Peyer's patch (tissue), 4 donors: ENCODE results near the gene HNRNPA3. TPM values are rescaled to one million over a fixed set of nuclear protein-coding genes. Genes with fewer than 3 reads are reported as not detected.
"Not testable (repeated sequence)": the region's sequence is repeated elsewhere in the genome, so short reads cannot be mapped to it uniquely, and the experiment has no call there.

Experiments used
- DNase-seq, 3 donors: peaks; one replicate each; pipeline ENCODE4 v3.0.0-alpha.2; 2017 to 2019
- H3K27ac ChIP-seq, 4 donors: fragments of 200-600 bp; sonication (generic); one replicate each; pipeline ENCODE4 v1.5.1; 2016 to 2019
- H3K27me3 ChIP-seq, 2 donors: fragments of 200-600 bp; sonication (generic); one replicate each; pipeline ENCODE4 v1.5.1; 2019
- H3K36me3 ChIP-seq, 3 donors: fragments of 200-600 bp; sonication (generic); one replicate each; pipeline ENCODE4 v1.5.1; 2016 to 2019
- H3K4me1 ChIP-seq, 4 donors: fragments of 200-600 bp; sonication (generic); one replicate each; pipeline ENCODE4 v1.5.1; 2016 to 2019
- H3K4me3 ChIP-seq, 4 donors: fragments of 200-600 bp; sonication (generic); 1 replicate in 3 of 4; 2 replicates in 1 of 4; pipeline ENCODE4 v1.5.1; 2016 to 2019; ENCODE audit warnings: mild to moderate bottlenecking in 1 of 4
- H3K9me3 ChIP-seq, 4 donors: fragments of 200-600 bp; sonication (generic); one replicate each; pipeline ENCODE4 v1.5.1; 2016 to 2019; ENCODE audit warnings: mild to moderate bottlenecking in 1 of 4
- POLR2A ChIP-seq, 2 donors: fragments of 450-650 bp; IDR thresholded peaks; one replicate each; pipeline ENCODE4 v1.5.1; 2017; ENCODE audit warnings: antibody characterized with exemption in 2 of 2, mild to moderate bottlenecking in 2 of 2, moderate library complexity in 2 of 2
- total RNA-seq, 4 donors: library from RNA; depleted of rRNA; stranded (reverse); fragments of >200 nt; gene quantifications; one replicate each; pipeline ENCODE4 v1.1.0, GENCODE V29; 2016
- TF ChIP-seq, protein P1 (sequence below), 6 experiments: fragments of 450-650 bp in 4 of 6; fragments of 200-600 bp in 2 of 6; sonication (generic) in 1 of 6; IDR thresholded peaks; one replicate each; pipeline ENCODE4 v1.5.1; 2017 to 2019; ENCODE audit warnings: antibody characterized with exemption in 6 of 6, mild to moderate bottlenecking in 3 of 6, moderate library complexity in 1 of 6

Gene HNRNPA3
- total RNA-seq, 4 donors from 2014 or later, result 40.8 to 112 (median 60.5) TPM

DNA sequence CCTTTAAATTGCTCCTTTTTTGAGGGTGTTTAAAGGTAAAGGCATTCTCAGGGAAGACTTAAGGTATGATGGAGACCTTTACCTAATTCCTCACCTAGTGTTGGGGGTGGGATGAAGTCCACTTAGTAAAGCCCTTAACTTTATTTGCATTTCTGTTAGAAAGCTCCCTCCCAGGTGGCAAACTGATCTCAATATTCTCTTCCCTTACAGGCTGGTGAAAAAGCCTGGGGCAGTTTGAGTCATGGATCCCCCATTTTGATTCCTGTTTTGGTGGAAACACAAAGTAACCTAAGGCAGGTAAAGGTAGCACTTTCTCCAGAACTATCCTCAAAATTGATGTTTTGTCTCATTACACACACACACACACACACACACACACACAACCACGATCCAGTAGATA, 33.8 kb upstream of the HNRNPA3 start:
- no peak for TF ChIP-seq POLR2A (IDR thresholded peaks at IDR 0.05)
- TF ChIP-seq, protein P1, sequence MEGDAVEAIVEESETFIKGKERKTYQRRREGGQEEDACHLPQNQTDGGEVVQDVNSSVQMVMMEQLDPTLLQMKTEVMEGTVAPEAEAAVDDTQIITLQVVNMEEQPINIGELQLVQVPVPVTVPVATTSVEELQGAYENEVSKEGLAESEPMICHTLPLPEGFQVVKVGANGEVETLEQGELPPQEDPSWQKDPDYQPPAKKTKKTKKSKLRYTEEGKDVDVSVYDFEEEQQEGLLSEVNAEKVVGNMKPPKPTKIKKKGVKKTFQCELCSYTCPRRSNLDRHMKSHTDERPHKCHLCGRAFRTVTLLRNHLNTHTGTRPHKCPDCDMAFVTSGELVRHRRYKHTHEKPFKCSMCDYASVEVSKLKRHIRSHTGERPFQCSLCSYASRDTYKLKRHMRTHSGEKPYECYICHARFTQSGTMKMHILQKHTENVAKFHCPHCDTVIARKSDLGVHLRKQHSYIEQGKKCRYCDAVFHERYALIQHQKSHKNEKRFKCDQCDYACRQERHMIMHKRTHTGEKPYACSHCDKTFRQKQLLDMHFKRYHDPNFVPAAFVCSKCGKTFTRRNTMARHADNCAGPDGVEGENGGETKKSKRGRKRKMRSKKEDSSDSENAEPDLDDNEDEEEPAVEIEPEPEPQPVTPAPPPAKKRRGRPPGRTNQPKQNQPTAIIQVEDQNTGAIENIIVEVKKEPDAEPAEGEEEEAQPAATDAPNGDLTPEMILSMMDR (IDR thresholded peaks at IDR 0.05), result no peak
- DNase-seq, result no peak
- H3K4me1 ChIP-seq, result peaks cover 0 to 4% (median 0%) of the 10 kb centered on the region in 4 donors
- H3K27me3 ChIP-seq, result no peaks in the 10 kb centered on the region
- H3K27ac ChIP-seq, result no peak overlapping the region
- H3K36me3 ChIP-seq, result no peaks in the 10 kb centered on the region
- no peak overlapping the region for H3K4me3 ChIP-seq
- no peaks in the 10 kb centered on the region for H3K9me3 ChIP-seq

DNA sequence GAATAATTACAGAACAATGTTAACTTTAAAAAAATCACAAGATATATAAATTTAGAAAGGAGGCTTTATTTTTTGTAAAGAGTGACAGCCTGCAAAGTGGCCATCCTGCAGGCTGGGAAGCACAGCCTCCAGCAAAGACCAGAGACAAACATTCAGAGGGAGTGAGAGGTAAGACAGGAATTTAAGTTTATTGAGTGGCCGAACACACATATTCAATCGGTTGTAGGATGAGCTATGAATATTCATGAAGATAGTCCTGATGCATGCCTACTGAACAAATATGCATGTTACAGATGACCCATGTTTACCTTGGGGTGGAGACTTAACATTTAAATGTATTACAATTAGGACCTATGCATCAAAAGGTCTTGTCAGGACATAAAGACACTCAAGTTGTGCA, 33.4 kb upstream of the HNRNPA3 start:
- no peak for DNase-seq
- H3K9me3 ChIP-seq, result no peaks in the 10 kb centered on the region
- H3K4me1 ChIP-seq, result peaks cover 0 to 4% (median 0%) of the 10 kb centered on the region in 4 donors
- H3K27me3 ChIP-seq, result no peaks in the 10 kb centered on the region
- H3K4me3 ChIP-seq, result no peak overlapping the region
- no peaks in the 10 kb centered on the region for H3K36me3 ChIP-seq
- no peak overlapping the region for H3K27ac ChIP-seq
- TF ChIP-seq, protein P1 (IDR thresholded peaks at IDR 0.05), result no peak

DNA sequence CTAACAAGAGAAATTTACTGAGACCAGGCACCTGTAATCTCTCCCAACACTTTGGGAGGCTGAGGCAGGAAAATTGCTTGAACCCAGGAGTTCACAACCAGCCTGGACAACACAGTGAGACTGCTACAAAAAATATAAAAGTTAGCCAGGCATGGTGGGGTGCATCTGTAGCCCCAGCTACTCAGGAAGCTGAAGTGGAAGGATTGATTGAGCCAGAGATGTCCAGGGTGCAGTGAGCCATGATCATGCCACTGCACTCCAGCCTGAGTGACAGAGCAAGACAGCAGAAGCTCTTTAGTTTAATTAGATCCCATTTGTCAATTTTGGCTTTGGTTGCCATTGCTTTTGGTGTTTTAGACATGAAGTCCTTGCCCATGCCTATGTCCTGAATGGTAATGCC, 32.9 kb upstream of the HNRNPA3 start:
- H3K27ac ChIP-seq, DNase-seq, H3K4me1 ChIP-seq, H3K36me3 ChIP-seq, H3K27me3 ChIP-seq, H3K9me3 ChIP-seq, H3K4me3 ChIP-seq: not testable (repeated sequence)

DNA sequence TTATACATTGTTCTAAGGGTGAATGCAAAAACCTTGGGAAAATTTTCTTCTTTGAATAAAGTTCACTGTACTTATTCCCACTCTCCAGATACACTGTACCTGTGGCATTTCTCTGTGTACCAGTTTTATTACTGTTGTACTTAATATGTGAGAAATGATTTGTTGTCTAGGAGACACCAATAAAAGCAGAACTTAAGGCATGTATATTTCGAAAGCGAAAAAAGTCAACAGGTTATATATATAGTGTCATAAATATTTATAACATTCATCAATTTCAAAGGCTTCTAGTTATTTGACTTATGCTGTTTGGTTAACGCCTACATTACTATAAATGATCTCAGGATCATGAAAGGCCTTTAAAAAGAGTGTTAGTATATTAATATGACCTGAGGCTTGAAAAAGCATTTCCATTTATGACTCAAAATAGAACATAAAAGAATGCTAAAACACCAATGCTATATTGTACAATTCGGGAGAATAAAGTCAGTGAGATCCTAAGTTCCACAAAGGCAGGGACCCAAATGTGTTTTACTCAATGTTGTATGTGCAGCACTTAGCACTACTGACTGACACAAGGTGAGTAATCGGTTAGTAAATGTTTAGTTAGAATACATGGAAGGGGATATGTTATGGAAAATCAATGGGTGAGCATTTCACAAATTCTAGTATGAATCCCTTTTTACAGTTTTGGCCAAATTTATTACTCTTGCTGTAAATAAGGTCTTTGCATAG, 32.2 kb upstream of the HNRNPA3 start:
- DNase-seq, result no peak
- no peaks in the 10 kb centered on the region for H3K36me3 ChIP-seq
- TF ChIP-seq, protein P1 (IDR thresholded peaks at IDR 0.05), result no peak
- TF ChIP-seq POLR2A (IDR thresholded peaks at IDR 0.05), result no peak

DNA sequence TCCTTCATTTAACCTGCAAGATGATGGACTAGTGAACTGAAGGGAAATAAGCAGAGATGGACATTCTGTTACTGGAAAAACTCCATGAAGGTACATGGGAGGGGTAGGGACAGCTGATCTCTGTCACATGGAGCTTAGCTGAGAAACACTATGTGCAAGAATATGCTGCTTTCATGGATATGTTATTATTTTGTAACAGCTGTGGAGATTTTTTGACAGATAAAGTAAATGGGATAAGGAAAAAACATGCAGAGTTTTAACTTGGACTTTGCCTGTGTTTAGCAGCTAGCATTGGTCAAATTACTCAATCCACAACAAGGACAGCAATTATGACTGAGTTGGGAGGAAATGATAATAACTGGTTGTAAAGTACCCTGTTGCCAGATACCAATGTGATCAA, 28.7 kb upstream of the HNRNPA3 start:
- H3K9me3 ChIP-seq, result no peaks in the 10 kb centered on the region
- no peaks in the 10 kb centered on the region for H3K36me3 ChIP-seq
- H3K27me3 ChIP-seq, result no peaks in the 10 kb centered on the region
- peak overlapping the region in 1 of 4 donors; percentile 32 for H3K27ac ChIP-seq
- H3K4me1 ChIP-seq, result peaks cover 0 to 4% (median 0%) of the 10 kb centered on the region in 4 donors
- DNase-seq, result no peak
- no peak overlapping the region for H3K4me3 ChIP-seq
- TF ChIP-seq, protein P1 (IDR thresholded peaks at IDR 0.05), result no peak
- no peak for TF ChIP-seq POLR2A (IDR thresholded peaks at IDR 0.05)

More for the DNA sequence above, 32.2 kb upstream of the HNRNPA3 start:
- H3K4me3 ChIP-seq, result no peak overlapping the region
- H3K9me3 ChIP-seq, result no peaks in the 10 kb centered on the region
- no peak overlapping the region for H3K27ac ChIP-seq
- H3K4me1 ChIP-seq, result peaks cover 0 to 4% (median 0%) of the 10 kb centered on the region in 4 donors
- H3K27me3 ChIP-seq, result no peaks in the 10 kb centered on the region

DNA sequence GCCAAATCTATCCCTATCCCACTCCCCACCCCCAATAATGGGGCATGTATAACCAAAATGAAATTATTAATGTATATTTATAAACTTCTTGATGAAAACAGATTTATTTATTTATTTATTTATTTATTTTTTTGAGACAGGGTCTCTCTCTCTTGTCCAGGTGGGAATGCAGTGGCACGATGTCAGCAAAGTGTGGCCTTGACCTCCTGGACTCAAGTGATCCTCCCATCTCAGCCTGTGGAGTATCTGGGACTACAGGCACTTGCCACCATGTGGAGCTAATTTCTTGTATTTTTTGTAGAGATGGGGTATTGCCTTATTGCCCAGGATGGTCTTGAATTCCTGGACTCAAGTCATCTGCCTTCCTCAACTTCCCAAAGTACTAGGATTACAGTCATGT, 28.0 kb upstream of the HNRNPA3 start:
- TF ChIP-seq, protein P1 (IDR thresholded peaks at IDR 0.05), result no peak
- TF ChIP-seq POLR2A (IDR thresholded peaks at IDR 0.05), result no peak
- Histone ChIP-seq H3K27ac (no peak overlapping the region), H3K4me1 (no peaks in the 10 kb centered on the region), H3K27me3 (no peaks in the 10 kb centered on the region), H3K9me3 (no peaks in the 10 kb centered on the region), H3K36me3 (no peaks in the 10 kb centered on the region), H3K4me3 (no peak overlapping the region)
- DNase-seq, result no peak

DNA sequence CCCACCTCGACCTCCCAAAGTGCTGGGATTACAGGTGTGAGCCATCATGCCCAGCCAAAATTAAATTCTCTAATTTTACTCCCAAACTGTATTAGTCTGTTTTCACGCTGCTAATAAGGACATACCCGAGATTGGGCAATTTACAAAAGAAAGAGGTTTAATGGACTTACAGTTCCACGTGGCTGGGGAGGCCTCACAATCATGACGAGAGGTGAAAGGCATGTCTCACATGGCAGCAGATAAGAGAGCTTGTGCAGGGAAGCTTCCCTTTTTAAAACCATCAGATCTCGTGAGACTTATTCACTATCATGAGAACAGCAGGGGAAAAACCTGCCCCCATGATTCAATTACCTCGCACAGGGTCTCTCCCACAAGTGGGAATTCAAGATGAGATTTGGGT, 26.6 kb upstream of the HNRNPA3 start:
- H3K9me3 ChIP-seq, result not testable (repeated sequence)

More for the DNA sequence above, 26.6 kb upstream of the HNRNPA3 start:
- not testable (repeated sequence) for H3K4me1 ChIP-seq, DNase-seq, H3K27me3 ChIP-seq, H3K27ac ChIP-seq, H3K4me3 ChIP-seq, H3K36me3 ChIP-seq
